AG10803 (cell line): ENCODE measurements around the gene PURA.

Experiments used
- DNase-seq: peaks from one replicate; pipeline ENCODE4 v3.0.0; 2010; ENCODE audit warnings: low read depth
- H3K4me3 ChIP-seq: 2 replicates; pipeline ENCODE4 v1.5.1; 2011; ENCODE audit warnings: mild to moderate bottlenecking, low read length, control low read depth
- TF ChIP-seq, protein P1 (sequence below): conservative IDR thresholded peaks from 2 replicates; pipeline ENCODE4 v1.5.1; 2011; ENCODE audit warnings: mild to moderate bottlenecking, low read length, control low read depth, inconsistent platforms

The PURA gene

DNA sequence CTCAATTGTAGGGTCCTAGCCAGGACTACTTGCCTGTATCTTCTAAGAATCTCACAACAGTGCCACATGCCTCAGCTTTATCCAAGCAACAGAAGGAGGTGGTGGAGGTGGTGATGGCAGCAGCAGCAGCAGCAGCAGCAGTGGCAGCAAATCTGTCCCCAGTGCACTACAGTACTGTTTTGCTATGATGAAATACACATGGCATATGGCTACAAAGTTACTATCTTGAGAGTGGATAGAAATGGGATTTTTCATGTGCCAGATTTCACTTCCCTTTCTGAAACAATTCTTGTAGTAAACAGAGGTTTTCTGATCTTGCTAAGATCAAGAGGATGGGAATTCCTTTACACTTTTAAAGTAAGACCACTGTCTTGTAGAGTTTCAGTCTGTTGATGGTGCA, 53.0 kb downstream of the PURA start:
- TF ChIP-seq, protein P1, sequence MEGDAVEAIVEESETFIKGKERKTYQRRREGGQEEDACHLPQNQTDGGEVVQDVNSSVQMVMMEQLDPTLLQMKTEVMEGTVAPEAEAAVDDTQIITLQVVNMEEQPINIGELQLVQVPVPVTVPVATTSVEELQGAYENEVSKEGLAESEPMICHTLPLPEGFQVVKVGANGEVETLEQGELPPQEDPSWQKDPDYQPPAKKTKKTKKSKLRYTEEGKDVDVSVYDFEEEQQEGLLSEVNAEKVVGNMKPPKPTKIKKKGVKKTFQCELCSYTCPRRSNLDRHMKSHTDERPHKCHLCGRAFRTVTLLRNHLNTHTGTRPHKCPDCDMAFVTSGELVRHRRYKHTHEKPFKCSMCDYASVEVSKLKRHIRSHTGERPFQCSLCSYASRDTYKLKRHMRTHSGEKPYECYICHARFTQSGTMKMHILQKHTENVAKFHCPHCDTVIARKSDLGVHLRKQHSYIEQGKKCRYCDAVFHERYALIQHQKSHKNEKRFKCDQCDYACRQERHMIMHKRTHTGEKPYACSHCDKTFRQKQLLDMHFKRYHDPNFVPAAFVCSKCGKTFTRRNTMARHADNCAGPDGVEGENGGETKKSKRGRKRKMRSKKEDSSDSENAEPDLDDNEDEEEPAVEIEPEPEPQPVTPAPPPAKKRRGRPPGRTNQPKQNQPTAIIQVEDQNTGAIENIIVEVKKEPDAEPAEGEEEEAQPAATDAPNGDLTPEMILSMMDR: no peak
- DNase-seq: no peak
- no peak overlapping the region for H3K4me3 ChIP-seq

DNA sequence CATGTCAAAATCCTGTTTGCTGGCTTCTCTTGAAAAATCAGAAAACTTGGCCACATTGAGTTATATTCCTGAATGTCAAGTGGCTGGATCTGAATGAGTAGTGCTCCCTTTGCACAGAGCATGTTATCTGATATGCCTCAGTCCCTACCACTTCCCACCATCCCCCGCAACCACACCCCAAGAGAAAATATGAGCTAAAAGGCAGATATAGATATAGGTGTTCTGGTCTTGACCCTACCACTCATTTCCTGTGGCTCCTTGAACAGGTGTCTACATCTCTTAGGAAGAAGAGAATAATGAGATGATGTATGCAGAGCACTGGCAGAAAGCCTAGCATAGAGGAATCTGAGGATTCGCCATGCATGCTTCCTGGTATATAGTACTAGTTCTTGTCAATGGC, 54.5 kb downstream of the PURA start:
- TF ChIP-seq, protein P1: no peak
- H3K4me3 ChIP-seq: no peak overlapping the region
- no peak for DNase-seq

DNA sequence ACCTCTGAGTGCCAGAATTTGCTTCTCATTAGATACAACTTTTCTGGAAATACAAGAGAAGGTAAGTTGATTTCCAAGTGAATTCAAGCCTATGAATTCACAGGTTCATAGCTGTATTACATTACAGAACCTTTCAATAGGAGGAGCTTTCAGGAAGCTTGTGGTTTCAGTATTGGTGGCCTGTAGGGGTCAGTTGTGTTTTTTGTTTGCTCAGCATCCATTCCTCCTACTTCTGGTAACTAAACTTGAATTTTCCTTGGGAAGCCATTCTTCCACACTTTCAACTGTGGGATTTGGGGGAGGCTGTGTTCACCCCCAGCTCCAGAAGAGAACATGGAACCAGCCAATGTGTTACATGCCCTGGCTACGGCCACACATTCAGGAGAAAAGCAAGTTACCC, 55.5 kb downstream of the PURA start:
- TF ChIP-seq, protein P1: no peak; the same call in 1 of the 2 replicates
- DNase-seq: no peak
- H3K4me3 ChIP-seq: no peak overlapping the region

DNA sequence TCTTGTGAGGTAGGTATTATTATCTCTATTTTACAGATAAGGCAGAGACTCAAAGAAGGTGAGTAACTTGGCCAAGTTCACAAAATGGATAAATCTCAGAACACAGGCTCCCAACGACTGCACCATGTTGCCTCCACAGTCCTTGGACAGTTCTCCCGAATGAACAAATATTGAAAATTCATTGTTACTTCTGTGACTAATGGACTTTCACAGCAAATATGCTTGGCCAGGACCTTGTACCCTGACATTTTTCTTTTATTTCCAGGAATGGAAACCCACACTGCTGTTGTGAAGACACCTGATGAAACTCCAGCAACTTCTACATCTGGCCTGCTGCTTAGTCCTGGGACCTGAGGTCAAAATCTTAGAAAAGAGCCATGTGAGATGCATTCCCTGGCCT, 58.6 kb downstream of the PURA start:
- no peak overlapping the region for H3K4me3 ChIP-seq
- TF ChIP-seq, protein P1: no peak
- no peak for DNase-seq

DNA sequence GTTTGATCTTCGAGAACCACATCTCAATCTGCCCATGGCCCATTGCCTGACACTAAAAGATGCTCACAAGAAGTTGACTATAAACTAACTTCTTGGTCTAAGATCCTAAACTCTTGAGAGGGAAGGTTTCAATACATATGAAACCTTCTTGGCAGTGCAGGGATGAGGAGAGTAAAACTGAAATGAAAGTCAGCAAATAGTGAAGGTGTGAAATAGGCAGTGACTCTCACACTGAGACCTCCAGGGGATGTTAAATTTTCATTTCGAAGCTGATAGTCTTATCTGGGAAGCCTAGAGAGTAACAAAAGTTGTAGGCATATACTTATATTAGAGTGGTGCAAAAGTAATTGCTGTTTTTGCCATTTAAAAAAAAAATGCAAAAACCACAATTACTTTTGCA, 60.1 kb downstream of the PURA start:
- TF ChIP-seq, protein P1: no peak
- no peak overlapping the region for H3K4me3 ChIP-seq
- DNase-seq: no peak

DNA sequence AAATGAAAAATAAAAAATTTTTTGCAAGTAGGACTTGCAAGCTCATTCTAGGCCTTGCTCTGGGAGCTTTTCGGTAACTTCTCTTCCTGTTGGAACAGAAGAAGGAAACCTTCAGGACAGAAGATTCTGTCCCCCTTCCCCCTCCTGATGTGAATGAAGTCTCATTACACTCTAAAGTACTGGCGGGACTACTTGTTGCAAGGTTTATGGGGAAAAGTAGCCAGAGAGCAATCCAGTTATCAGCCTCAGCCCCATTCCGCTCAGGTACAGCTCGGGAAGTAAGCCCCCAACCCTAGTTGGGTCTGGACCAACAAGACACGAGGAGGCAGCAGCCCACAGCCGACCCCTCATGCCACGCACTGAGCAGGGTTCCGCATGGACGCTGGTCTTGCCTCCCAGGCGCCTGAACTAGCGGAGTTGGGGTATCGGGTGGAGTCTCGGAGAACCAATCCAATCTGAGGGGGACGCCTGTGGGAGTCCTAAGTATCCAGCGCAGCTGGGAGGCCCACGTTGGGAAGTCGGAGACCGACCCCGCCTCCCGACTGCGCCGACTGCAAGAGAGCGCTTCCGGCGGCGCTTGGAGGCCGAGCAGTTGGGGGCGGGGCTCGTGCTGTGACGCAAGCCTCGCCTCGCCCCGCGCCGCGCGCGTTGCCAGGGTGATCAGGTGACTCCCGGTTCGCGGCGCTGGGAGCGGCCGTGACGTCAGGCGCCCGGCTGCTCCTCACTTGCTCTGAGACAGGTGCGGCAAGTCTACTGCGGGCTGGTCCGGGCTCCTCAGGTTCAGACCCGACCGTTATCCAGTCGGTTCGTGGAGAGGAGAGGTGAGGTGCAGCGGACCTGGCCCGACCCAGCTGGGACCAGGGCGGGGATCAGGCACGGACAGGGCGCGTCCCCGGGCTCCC, 60.8 kb downstream of the PURA start, which contains the start of gene CYSTM1:
Gene CYSTM1, plus strand, starts transcription at position 724 of the 902 bp plus-strand sequence. CDS start 19,278 bp downstream, outside the sequence.
- TF ChIP-seq, protein P1: no peak
- DNase-seq: peak; percentile 89
- peak within 1 kb of the TSS; percentile 86 for H3K4me3 ChIP-seq
